Measurements from ENCODE around the gene PPP1R1C. TPM values are rescaled to one million over a fixed set of nuclear protein-coding genes. Genes with fewer than 3 reads are reported as not detected.
A peak's percentile ranks its signal among the peaks of the same experiment; 100 is the strongest.

The PPP1R1C gene
- total RNA-seq, 1 experiment from 2014 or later, result 3.4 TPM

GRCh38 chr2:182066400-182067087, 80.9 kb downstream of the PPP1R1C start (continued):
- TF ChIP-seq ZNF532 (CRISPR knock-in tag; IDR thresholded peaks at IDR 0.05; ENCODE audit: borderline replicate concordance) (no peak), CREB1 (CRISPR knock-in tag; IDR thresholded peaks at IDR 0.05) (no peak), ARID4B (CRISPR knock-in tag; IDR thresholded peaks at IDR 0.05; ENCODE audit: borderline replicate concordance) (no peak)

GRCh38 chr2:182067393-182067792, 81.7 kb downstream of the PPP1R1C start:
- Mint-ChIP-seq H3K36me3 (no peaks in the 10 kb centered on the region), H3K4me1 (peaks cover 33% of the 10 kb centered on the region), H3K9me3 (no peaks in the 10 kb centered on the region), H3K27me3 (ENCODE audit: low read depth) (no peaks in the 10 kb centered on the region), H3K27ac (no peak overlapping the region; the same call in 1 of the 2 replicates), H3K4me3 (no peak overlapping the region)
- POLR2A ChIA-PET, result no interaction called here
- DNase-seq (ENCODE audit: low spot score) (no peak), ATAC-seq (no peak)
- TF ChIP-seq STAT6 (CRISPR knock-in tag; conservative IDR thresholded peaks at IDR 0.05; ENCODE audit: low read depth), result no peak
- CTCF ChIA-PET, result no interaction called here

GRCh38 chr2:182068811-182069210, 83.2 kb downstream of the PPP1R1C start:
- Mint-ChIP-seq H3K36me3 (no peaks in the 10 kb centered on the region), H3K4me1 (peaks cover 33% of the 10 kb centered on the region), H3K4me3 (no peak overlapping the region), H3K27ac (peak overlapping the region; percentile 76), H3K9me3 (no peaks in the 10 kb centered on the region), H3K27me3 (ENCODE audit: low read depth) (no peaks in the 10 kb centered on the region)
- peak; percentile 67 for ATAC-seq
- POLR2A ChIA-PET, result interaction anchor here (0.7 to 0.8 kb wide), 2 partner anchors 305 to 354 kb away, joined by 3 read pairs; no protein-coding TSS in a partner anchor
- DNase-seq (ENCODE audit: low spot score), result no peak
- CTCF ChIA-PET, result interaction anchor here (0.6 kb wide), 1 partner anchor 115 kb away, joined by 3 read pairs; no protein-coding TSS in a partner anchor
- TF ChIP-seq TCF7 (CRISPR knock-in tag; IDR thresholded peaks at IDR 0.05; ENCODE audit: low read depth) (no peak), ZNF671 (CRISPR knock-in tag; IDR thresholded peaks at IDR 0.05) (no peak), ZNF263 (CRISPR knock-in tag; IDR thresholded peaks at IDR 0.05; ENCODE audit: low read depth) (no peak), ATF3 (CRISPR knock-in tag; conservative IDR thresholded peaks at IDR 0.05) (no peak), ZNF317 (CRISPR knock-in tag; IDR thresholded peaks at IDR 0.05; ENCODE audit: borderline replicate concordance, low read depth) (no peak), NFYB (CRISPR knock-in tag; conservative IDR thresholded peaks at IDR 0.05; ENCODE audit: low read depth) (no peak), SP1 (CRISPR knock-in tag; conservative IDR thresholded peaks at IDR 0.05) (no peak), FOXK1 (CRISPR knock-in tag; IDR thresholded peaks at IDR 0.05) (no peak), USF2 (CRISPR knock-in tag; IDR thresholded peaks at IDR 0.05) (no peak), CREB1 (CRISPR knock-in tag; IDR thresholded peaks at IDR 0.05) (no peak), ZNF425 (CRISPR knock-in tag; conservative IDR thresholded peaks at IDR 0.05) (no peak), ETV6 (CRISPR knock-in tag; IDR thresholded peaks at IDR 0.05) (no peak), SOX15 (CRISPR knock-in tag; IDR thresholded peaks at IDR 0.05) (no peak), TP53 (CRISPR knock-in tag; IDR thresholded peaks at IDR 0.05) (no peak)
